Right atrium auricular region (tissue), 2 donors: ENCODE results near the gene RBM24. TPM values are rescaled to one million over a fixed set of nuclear protein-coding genes. Genes with fewer than 3 reads are reported as not detected.
A peak's percentile ranks its signal among the peaks of the same experiment; 100 is the strongest.

Experiments used
- DNase-seq: peaks from one replicate; pipeline ENCODE4 v3.0.0-alpha.2; 2019; ENCODE audit warnings: low spot score
- H3K27ac ChIP-seq, 2 donors: fragments of 200-600 bp; sonication (generic); 1 replicate in 1 of 2; 2 replicates in 1 of 2; pipeline ENCODE4 v1.5.1; 2016 to 2019
- H3K27me3 ChIP-seq, 2 donors: fragments of 200-600 bp; sonication (generic); one replicate each; pipeline versions ENCODE4 v1.5.1 to v1.6.0; 2017 to 2019
- H3K36me3 ChIP-seq: fragments of 200-600 bp; sonication (generic); one replicate; pipeline ENCODE4 v1.5.1; 2016
- H3K4me1 ChIP-seq, 2 donors: fragments of 200-600 bp; sonication (generic); one replicate each; pipeline versions ENCODE4 v1.5.1 to v1.6.0; 2017 to 2019
- H3K4me3 ChIP-seq, 2 donors: fragments of 200-600 bp; sonication (generic); 1 replicate in 1 of 2; 2 replicates in 1 of 2; pipeline ENCODE4 v1.5.1; 2017 to 2019; ENCODE audit warnings: mild to moderate bottlenecking in 1 of 2, moderate library complexity in 1 of 2
- H3K9me3 ChIP-seq, 2 donors: fragments of 200-600 bp; sonication (generic); one replicate each; pipeline ENCODE4 v1.5.1; 2019
- CTCF ChIP-seq, 2 donors: fragments of 200-600 bp; sonication (generic); IDR thresholded peaks; one replicate each; pipeline ENCODE4 v1.5.1; 2019; ENCODE audit warnings: antibody characterized with exemption in 2 of 2
- total RNA-seq, 2 donors: library from RNA; depleted of rRNA; stranded (reverse); fragments of >200 nt; gene quantifications; one replicate each; pipeline ENCODE4 v1.1.0, GENCODE V29; 2016

Gene RBM24
- 100 to 1,000 TPM; 133 to 194 TPM for total RNA-seq

GRCh38 chr6:17281100-17281496 lies at the start of gene RBM24:
Gene RBM24 (plus strand): TSS chr6:17281361. CDS start chr6:17281582, 221 bp downstream.
- Histone ChIP-seq H3K27me3 (no peaks in the 10 kb centered on the region), H3K27ac (peak within 1 kb of the TSS; percentile 96 to 97), H3K36me3 (peaks cover 21% of the 10 kb centered on the region), H3K4me3 (peak within 1 kb of the TSS; percentile 84 to 85), H3K9me3 (no peaks in the 10 kb centered on the region), H3K4me1 (peaks cover 0 to 4% of the 10 kb centered on the region in 2 donors)
- TF ChIP-seq CTCF (IDR thresholded peaks at IDR 0.05) = peak in 1 of 2 donors; percentile 31
- no peak for DNase-seq

GRCh38 chr6:17233531-17233930 lies 47.6 kb upstream of the RBM24 start:
- Histone ChIP-seq H3K27ac (no peak overlapping the region), H3K4me1 (no peaks in the 10 kb centered on the region), H3K4me3 (no peak overlapping the region), H3K36me3 (no peaks in the 10 kb centered on the region), H3K9me3 (no peaks in the 10 kb centered on the region), H3K27me3 (no peaks in the 10 kb centered on the region)
- TF ChIP-seq CTCF (IDR thresholded peaks at IDR 0.05) = no peak
- DNase-seq = no peak

GRCh38 chr6:17237246-17237645 lies 43.9 kb upstream of the RBM24 start:
- H3K9me3 ChIP-seq = no peaks in the 10 kb centered on the region

GRCh38 chr6:17239260-17239659 lies 41.9 kb upstream of the RBM24 start:
- Histone ChIP-seq H3K4me1 (no peaks in the 10 kb centered on the region), H3K27me3 (no peaks in the 10 kb centered on the region), H3K36me3 (no peaks in the 10 kb centered on the region), H3K4me3 (no peak overlapping the region), H3K27ac (no peak overlapping the region), H3K9me3 (no peaks in the 10 kb centered on the region)
- DNase-seq = no peak
- no peak for TF ChIP-seq CTCF (IDR thresholded peaks at IDR 0.05)

More at GRCh38 chr6:17237246-17237645, 43.9 kb upstream of the RBM24 start:
- no peak overlapping the region for H3K4me3 ChIP-seq
- DNase-seq = no peak
- no peaks in the 10 kb centered on the region for H3K27me3 ChIP-seq
- H3K27ac ChIP-seq = no peak overlapping the region
- H3K36me3 ChIP-seq = no peaks in the 10 kb centered on the region
- no peaks in the 10 kb centered on the region for H3K4me1 ChIP-seq
- no peak for TF ChIP-seq CTCF (IDR thresholded peaks at IDR 0.05)

- no peaks in the 10 kb centered on the region for H3K27me3 ChIP-seq
- no peak for TF ChIP-seq CTCF (IDR thresholded peaks at IDR 0.05)
- H3K4me1 ChIP-seq = no peaks in the 10 kb centered on the region
- no peak for DNase-seq
- no peaks in the 10 kb centered on the region for H3K36me3 ChIP-seq
- H3K4me3 ChIP-seq = no peak overlapping the region
- H3K27ac ChIP-seq = no peak overlapping the region
- H3K9me3 ChIP-seq = no peaks in the 10 kb centered on the region
Measured at GRCh38 chr6:17240803-17241500, 40.2 kb upstream of the RBM24 start.

- H3K27ac ChIP-seq = no peak overlapping the region
- no peaks in the 10 kb centered on the region for H3K9me3 ChIP-seq
- TF ChIP-seq CTCF (IDR thresholded peaks at IDR 0.05) = no peak
- H3K4me3 ChIP-seq = no peak overlapping the region
- H3K4me1 ChIP-seq = no peaks in the 10 kb centered on the region
- no peaks in the 10 kb centered on the region for H3K36me3 ChIP-seq
- H3K27me3 ChIP-seq = no peaks in the 10 kb centered on the region
- DNase-seq = no peak
Measured at GRCh38 chr6:17242087-17242486, 39.1 kb upstream of the RBM24 start.
